Epithelial cell of proximal tubule (primary cell): ENCODE data around the gene CDH15. TPM values are rescaled to one million over a fixed set of nuclear protein-coding genes. Genes with fewer than 3 reads are reported as not detected.

Experiments
- DNase-seq: peaks from one replicate; pipeline ENCODE4 v3.0.0-alpha.2; 2011; ENCODE audit warnings: low read depth
- H3K4me3 ChIP-seq: 2 replicates; pipeline ENCODE4 v1.5.1; 2011; ENCODE audit warnings: low read depth, mild to moderate bottlenecking, low read length
- total RNA-seq: library from RNA; depleted of rRNA; stranded (reverse); fragments of >200 nt; gene quantifications from 2 replicates; pipeline ENCODE4 v1.2.3, GENCODE V29; 2015
- TF ChIP-seq, protein P1 (sequence below): conservative IDR thresholded peaks from 2 replicates; pipeline ENCODE4 v1.5.1; 2012; ENCODE audit warnings: low read depth, mild to moderate bottlenecking, low read length

CDH15 gene
- total RNA-seq, 1 donor from 2014 or later = not detected

DNA sequence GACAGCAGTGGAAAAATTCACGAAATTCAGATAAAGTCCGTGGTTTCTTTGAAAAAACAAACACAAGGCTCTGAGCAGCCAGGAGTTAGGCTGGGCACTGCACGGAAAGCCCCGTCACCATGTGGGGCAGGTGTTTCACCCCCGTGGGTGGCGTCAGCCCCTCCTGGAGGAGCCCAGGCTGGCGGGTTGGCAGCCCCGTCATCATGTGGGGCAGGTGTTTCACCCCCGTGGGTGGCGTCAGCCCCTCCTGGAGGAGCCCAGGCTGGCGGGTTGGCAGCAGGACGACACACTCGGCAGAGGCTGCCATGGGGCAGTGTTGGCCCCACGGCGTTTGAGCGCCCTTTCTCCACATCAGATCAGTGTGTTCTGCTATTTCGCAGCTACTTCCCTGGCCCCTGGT, 39.8 kb upstream of the CDH15 start:
- no peak overlapping the region for H3K4me3 ChIP-seq
- DNase-seq = no peak
- TF ChIP-seq, protein P1, sequence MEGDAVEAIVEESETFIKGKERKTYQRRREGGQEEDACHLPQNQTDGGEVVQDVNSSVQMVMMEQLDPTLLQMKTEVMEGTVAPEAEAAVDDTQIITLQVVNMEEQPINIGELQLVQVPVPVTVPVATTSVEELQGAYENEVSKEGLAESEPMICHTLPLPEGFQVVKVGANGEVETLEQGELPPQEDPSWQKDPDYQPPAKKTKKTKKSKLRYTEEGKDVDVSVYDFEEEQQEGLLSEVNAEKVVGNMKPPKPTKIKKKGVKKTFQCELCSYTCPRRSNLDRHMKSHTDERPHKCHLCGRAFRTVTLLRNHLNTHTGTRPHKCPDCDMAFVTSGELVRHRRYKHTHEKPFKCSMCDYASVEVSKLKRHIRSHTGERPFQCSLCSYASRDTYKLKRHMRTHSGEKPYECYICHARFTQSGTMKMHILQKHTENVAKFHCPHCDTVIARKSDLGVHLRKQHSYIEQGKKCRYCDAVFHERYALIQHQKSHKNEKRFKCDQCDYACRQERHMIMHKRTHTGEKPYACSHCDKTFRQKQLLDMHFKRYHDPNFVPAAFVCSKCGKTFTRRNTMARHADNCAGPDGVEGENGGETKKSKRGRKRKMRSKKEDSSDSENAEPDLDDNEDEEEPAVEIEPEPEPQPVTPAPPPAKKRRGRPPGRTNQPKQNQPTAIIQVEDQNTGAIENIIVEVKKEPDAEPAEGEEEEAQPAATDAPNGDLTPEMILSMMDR = no peak

DNA sequence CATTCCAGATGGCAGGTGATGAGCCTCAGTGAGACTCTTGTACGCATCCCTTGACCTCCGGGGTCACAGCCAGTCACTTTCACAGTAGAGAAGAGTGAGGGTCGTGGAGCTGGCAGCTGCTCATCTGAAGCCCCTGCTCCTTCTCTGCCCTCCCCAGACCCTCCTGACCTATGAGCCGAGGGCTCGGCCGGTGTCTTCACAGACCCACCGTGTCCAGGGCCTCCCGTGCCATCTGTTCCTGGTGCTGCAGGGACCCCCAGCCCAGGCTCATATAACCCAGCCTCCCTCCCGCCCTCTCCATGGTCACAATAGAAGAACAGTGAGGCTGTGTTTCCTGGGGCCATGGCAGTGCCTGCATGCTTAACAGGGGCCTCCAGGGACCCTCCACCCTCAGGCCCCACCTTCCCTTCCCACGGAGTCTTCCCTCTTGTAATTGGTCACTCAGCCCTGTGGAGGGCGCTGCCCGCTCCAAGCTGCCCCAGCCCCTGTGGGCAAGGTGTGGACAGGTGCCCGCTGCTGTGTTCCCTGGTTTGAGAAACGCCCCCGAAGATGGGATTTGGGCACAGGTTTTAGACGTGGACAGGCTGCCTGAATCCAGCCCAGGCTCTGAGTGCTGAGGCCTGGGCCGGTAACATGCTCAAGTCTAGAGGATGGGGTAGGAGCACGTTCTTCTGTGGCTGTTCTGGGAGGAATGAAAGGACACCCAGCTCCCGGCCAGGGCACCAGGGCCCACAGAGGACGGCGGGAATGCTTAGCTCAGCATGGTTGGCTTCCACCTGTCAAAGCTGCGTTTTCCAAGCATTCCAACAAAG, 39.1 kb upstream of the CDH15 start:
- H3K4me3 ChIP-seq = no peak overlapping the region
- TF ChIP-seq, protein P1 = peak; percentile 7
- no peak for DNase-seq

DNA sequence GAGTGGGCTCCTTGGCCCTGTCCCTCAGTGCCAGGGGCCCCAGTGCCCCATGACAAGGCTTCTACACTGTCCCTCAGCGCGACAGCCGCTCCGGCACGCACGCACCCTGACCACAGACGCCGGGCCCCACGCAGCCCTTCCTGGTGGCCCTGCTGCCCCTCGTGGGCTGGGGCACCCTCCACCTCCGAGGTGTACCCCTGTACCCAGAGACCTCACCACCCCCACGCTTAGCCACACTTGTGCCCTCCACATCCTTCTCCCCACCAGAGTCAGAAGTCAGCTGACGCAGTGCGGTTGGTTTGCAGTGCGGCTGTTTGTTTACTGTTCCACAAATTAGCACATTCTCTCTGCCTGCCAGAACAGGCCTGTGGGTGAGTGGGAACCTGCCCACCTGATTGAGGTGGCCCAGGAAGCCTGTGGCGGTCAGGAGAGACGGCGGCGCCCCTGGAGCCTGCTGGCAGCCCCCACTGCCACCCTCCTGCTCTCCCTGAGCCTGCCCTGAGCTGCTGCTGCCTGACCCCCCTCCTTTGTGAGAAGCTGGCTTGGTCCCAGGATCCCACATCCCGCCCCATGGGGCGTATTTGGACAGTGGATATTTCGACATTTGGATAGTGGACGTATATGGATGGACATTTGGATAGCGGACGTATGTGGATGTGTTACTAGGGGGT, 38.0 kb upstream of the CDH15 start:
- H3K4me3 ChIP-seq = no peak overlapping the region
- TF ChIP-seq, protein P1 = no peak
- no peak for DNase-seq

DNA sequence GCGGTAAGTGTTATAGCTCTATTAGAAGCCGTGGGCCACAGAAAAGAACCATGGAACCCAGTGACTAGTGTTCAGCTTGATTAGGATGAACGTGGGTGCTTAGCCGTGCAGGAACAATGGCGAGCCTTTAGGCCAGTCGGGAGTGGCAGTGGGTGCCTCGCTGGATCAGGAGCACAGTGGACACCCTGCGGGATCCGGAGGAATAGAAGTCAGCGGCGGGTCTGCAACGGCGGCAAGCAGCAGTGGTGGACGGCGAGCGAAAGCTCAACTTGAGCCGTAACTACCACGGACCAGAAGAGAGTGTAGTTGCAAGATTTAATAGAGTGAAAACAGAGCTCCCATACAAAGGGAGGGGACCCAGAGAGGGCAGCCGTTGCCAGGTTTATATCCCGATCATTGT, 37.3 kb upstream of the CDH15 start:
- DNase-seq = no peak
- H3K4me3 ChIP-seq = no peak overlapping the region
- TF ChIP-seq, protein P1 = no peak

DNA sequence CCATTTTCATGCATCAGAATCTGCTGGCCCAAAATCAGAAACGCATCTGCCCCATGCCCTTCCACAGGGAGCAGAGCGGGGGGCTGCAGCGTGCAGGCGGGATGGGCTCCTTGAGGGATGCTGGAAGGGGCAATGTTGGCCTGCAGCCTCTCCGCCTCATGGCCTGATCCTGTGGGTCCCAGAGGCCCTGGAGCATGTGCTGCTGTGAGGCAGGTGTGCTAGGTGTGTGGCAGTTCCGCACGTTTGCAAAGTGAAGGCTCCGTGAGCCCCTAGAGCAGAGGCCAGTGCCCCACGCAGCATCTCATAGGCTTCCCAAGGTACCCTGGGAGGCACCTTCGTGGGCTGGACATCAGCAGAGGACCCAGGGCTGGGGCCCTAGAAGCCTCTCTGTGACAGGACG, 36.4 kb upstream of the CDH15 start:
- H3K4me3 ChIP-seq = no peak overlapping the region
- TF ChIP-seq, protein P1 = no peak
- DNase-seq = no peak

DNA sequence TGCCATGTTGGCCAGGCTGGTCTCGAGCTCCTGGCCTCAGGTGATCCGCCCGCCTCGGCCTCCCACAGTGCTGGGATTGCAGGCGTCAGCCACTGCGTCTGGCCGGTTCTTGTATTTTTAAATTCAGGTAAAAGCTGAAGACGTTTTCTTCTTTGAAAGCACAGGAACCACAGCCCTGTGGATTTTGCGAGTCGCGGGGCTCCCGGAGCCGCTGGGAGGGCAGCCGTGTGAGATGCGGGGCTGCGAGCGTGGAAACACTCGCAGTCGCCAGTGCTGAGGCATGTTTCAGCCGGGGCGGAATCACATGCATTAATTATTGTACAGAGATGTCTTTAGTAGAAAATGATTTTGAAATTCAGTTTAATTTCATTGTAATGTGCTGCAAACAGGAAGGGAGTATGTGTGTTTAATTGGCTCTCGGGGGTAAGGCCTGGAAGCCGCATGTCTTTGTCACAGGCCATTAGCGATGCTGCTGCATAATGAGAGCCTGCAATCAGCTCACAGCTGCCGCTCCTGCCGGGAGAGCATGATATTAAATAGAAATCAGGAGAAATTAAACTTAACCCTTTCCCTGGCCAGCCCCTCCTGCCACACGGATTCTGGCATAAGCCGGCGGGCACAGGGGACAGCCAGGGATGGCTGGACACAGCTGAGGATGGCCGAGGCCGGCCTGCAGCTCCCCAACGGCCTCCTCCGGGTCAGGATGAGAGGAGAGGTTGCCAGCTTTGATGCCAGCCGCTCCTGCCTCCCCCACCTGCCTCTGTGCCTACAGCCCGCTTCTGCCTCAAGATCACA, 35.4 kb upstream of the CDH15 start:
- TF ChIP-seq, protein P1 = no peak
- DNase-seq = no peak
- H3K4me3 ChIP-seq = no peak overlapping the region
